HepG2 (cell line): ENCODE data around the gene ZACN. TPM values are rescaled to one million over a fixed set of nuclear protein-coding genes. Genes with fewer than 3 reads are reported as not detected.

Source experiments
- ATAC-seq: fragments of 200-7000 bp; cut with Tn5 transposase; 3 replicates; pipeline ENCODE4 v1.9.1; 2020; ENCODE audit warnings: mild to moderate bottlenecking, moderate library complexity
- BruUV-seq: library from RNA; stranded (reverse); fragments of 400-500 nt; replicated peaks from 2 replicates; lab custom pipeline; 2021; lab: Mats Ljungman, UMichigan
- CTCF ChIA-PET: fragments of 300-600 bp; formaldehyde crosslinking; extraction: SDS; loops from one replicate; lab custom pipeline; 2021; ENCODE audit warnings: low total read pairs, inconsistent platforms, low intra/inter-chr PET ratio; lab: Yijun Ruan, JAX
- POLR2A ChIA-PET: fragments of 350-600 bp; sonication (Branson Sonifier 250); formaldehyde crosslinking; loops from one replicate; lab custom pipeline; 2020; ENCODE audit warnings: antibody characterized with exemption, inconsistent platforms; lab: Yijun Ruan, JAX
- DNase-seq: peaks from one replicate; pipeline ENCODE4 v3.0.0-alpha.2; 2015; ENCODE audit warnings: low spot score
- FAIRE-seq: peaks from 3 replicates; lab custom pipeline; 2011; peaks lifted over from hg19 to GRCh38; lab: Jason Lieb, UNC
- H2AFZ ChIP-seq: one replicate; pipeline ENCODE4 v1.6.1; 2011; ENCODE audit warnings: low read length, inconsistent platforms
- H3K27ac ChIP-seq: fragments of 300-600 bp; 3 replicates; pipeline ENCODE4 v1.8.0; 2011; ENCODE audit warnings: mixed run types, mild to moderate bottlenecking, mixed read lengths, low read length, inconsistent platforms; ENCODE audit not compliant: insufficient read depth; ENCODE audit errors: extremely low read length
- H3K27me3 ChIP-seq, 2 experiments: fragments of 200-600 bp in 1 of 2; 2 replicates in 1 of 2; 3 replicates in 1 of 2; pipeline versions ENCODE4 v1.6.0 to v1.8.0; 2011; ENCODE audit warnings: low read length in 2 of 2, mild to moderate bottlenecking in 2 of 2, moderate library complexity in 2 of 2, inconsistent platforms in 1 of 2; ENCODE audit not compliant: insufficient read depth in 2 of 2, control insufficient read depth in 1 of 2
- H3K36me3 ChIP-seq, 2 experiments: fragments of 200-600 bp in 1 of 2; replicated peaks in 1 of 2; 2 replicates in 1 of 2; 3 replicates in 1 of 2; pipeline versions ENCODE4 v1.5.1 to v1.8.0; 2011; ENCODE audit warnings: low read length in 2 of 2, inconsistent platforms in 1 of 2; ENCODE audit not compliant: insufficient read depth in 2 of 2, control insufficient read depth in 1 of 2
- H3K4me1 ChIP-seq: 2 replicates; pipeline ENCODE4 v1.5.1; 2012; ENCODE audit warnings: low read length, inconsistent platforms; ENCODE audit not compliant: insufficient read depth
- H3K4me2 ChIP-seq: 2 replicates; pipeline ENCODE4 v1.6.0; 2011; ENCODE audit warnings: low read depth, low read length, inconsistent platforms
- H3K4me3 ChIP-seq, 3 experiments: fragments of 200-600 bp in 1 of 3; sonication (generic), shearing (Covaris generic) in 1 of 3; replicated peaks in 1 of 3; 2 replicates each; pipeline ENCODE4 v1.5.1; 2011 to 2016; ENCODE audit warnings: low read length in 3 of 3, inconsistent platforms in 2 of 3, low read depth in 2 of 3, mild to moderate bottlenecking in 2 of 3, control low read depth in 1 of 3, mixed read lengths in 1 of 3; ENCODE audit not compliant: insufficient read depth in 1 of 3
- H3K79me2 ChIP-seq: one replicate; pipeline ENCODE4 v1.6.1; 2011; ENCODE audit warnings: low read length, inconsistent platforms; ENCODE audit not compliant: insufficient read depth
- H3K9ac ChIP-seq: 2 replicates; pipeline ENCODE4 v1.6.0; 2011; ENCODE audit warnings: mild to moderate bottlenecking, low read depth, low read length, inconsistent platforms; ENCODE audit not compliant: insufficient read depth
- H3K9me3 ChIP-seq: 2 replicates; pipeline ENCODE4 v1.5.1; 2012; ENCODE audit warnings: mild to moderate bottlenecking, low read length
- H4K20me1 ChIP-seq: 2 replicates; pipeline ENCODE4 v1.6.0; 2011; ENCODE audit warnings: inconsistent platforms, mild to moderate bottlenecking, low read length, moderate library complexity; ENCODE audit not compliant: insufficient read depth
- KIAA2018 ChIP-seq: sonication (generic); formaldehyde crosslinking; IDR thresholded peaks from 2 replicates; pipeline ENCODE4 v1.5.0; 2020; ENCODE audit warnings: mild to moderate bottlenecking, missing genetic modification reagents, borderline replicate concordance
- RFXAP ChIP-seq: sonication (generic); formaldehyde crosslinking; IDR thresholded peaks from 2 replicates; pipeline ENCODE4 v1.4.0; 2020; ENCODE audit warnings: missing genetic modification reagents, borderline replicate concordance
- ZNF549 ChIP-seq: sonication (generic); formaldehyde crosslinking; IDR thresholded peaks from 2 replicates; pipeline ENCODE4 v1.5.0; 2020; ENCODE audit warnings: missing genetic modification reagents
- WGBS: methylation state at CpG from one replicate; pipeline ENCODE4 v1.1.6; 2017; ENCODE audit warnings: low lambda C conversion rate; 5-methylcytosine and 5-hydroxymethylcytosine counted together
- in situ Hi-C: cut with HindIII; loops from 2 replicates; pipeline ENCODE4 v1.10.0; 2017; ENCODE audit warnings: low pct_unique_long_range_greater_than_20kb; ENCODE audit not compliant: extremely low pct_ligation_motif_present
- intact Hi-C: fragments of 100-400 bp; cut with micrococcal nuclease; formaldehyde crosslinking; loops from one replicate; pipeline ENCODE4 v1.10.0; 2022; ENCODE audit not compliant: unreplicated experiment
- polyA plus RNA-seq, 8 experiments: library from polyadenylated mRNA; depleted of rRNA in 3 of 8; stranded (reverse) in 7 of 8; unstranded in 1 of 8; fragments of >200 nt; fragmentation: Illumina TruSeq in 4 of 8; extraction: Trizol in 4 of 8; gene quantifications; 2 replicates each; pipeline versions ENCODE4 v1.2.1 to v1.2.3, GENCODE V29; 2011 to 2016; ENCODE audit warnings: low read depth in 4 of 8, missing spikeins in 1 of 8, mixed read lengths in 1 of 8; ENCODE audit not compliant: insufficient read depth in 1 of 8
- total RNA-seq, 5 experiments: library from RNA; depleted of rRNA; stranded (reverse); fragments of >200 nt; fragmentation: Illumina TruSeq; extraction: Trizol; gene quantifications; 2 replicates each; pipeline ENCODE4 v1.2.3, GENCODE V29; 2016; ENCODE audit warnings: low read depth in 1 of 5
- TF ChIP-seq, protein P1 (sequence below): sonication (generic); formaldehyde crosslinking; IDR thresholded peaks from 2 replicates; pipeline ENCODE4 v1.4.0; 2020; ENCODE audit warnings: low read depth, mild to moderate bottlenecking, missing genetic modification reagents

ZACN gene
- total and polyA plus RNA-seq, 2 of the 13 experiments (the other 11 are each of a cell fraction or from before 2014, with no cell fraction given), result 0.11 to 0.15 TPM

GRCh38 chr17:76049239-76049638 lies 29.7 kb upstream of the ZACN start:
- Histone ChIP-seq H3K9ac (no peak overlapping the region), H3K9me3 (no peaks in the 10 kb centered on the region)
- no peak for DNase-seq
- POLR2A ChIA-PET, result interaction anchor here (0.6 kb wide), 1 partner anchor 438 kb away, joined by 4 read pairs; no protein-coding TSS in a partner anchor
- FAIRE-seq, result no peak
- TF ChIP-seq KIAA2018, result no peak
- no peak for TF ChIP-seq RFXAP (CRISPR knock-in tag)
- TF ChIP-seq, protein P1, sequence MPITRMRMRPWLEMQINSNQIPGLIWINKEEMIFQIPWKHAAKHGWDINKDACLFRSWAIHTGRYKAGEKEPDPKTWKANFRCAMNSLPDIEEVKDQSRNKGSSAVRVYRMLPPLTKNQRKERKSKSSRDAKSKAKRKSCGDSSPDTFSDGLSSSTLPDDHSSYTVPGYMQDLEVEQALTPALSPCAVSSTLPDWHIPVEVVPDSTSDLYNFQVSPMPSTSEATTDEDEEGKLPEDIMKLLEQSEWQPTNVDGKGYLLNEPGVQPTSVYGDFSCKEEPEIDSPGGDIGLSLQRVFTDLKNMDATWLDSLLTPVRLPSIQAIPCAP (CRISPR knock-in tag), result no peak
- TF ChIP-seq ZNF549 (CRISPR knock-in tag), result no peak
- TF ChIP-seq, all 625 proteins: peak for 0
- H3K4me1 ChIP-seq, result no peaks in the 10 kb centered on the region
- in situ Hi-C loops (no loop called here), intact Hi-C loops (no loop called here)
- H3K4me3 ChIP-seq, result no peak overlapping the region
- H2AFZ ChIP-seq, result no peak overlapping the region
- H3K27me3 ChIP-seq, result no peaks in the 10 kb centered on the region
- BruUV-seq, result no TSS peak
- no peaks in the 10 kb centered on the region; the same call in 1 of the 2 replicates for H4K20me1 ChIP-seq
- H3K27ac ChIP-seq, result no peak overlapping the region
- H3K36me3 ChIP-seq, result peaks cover 57 to 89% of the 10 kb centered on the region in 2 experiments
- no peak overlapping the region for H3K4me2 ChIP-seq
- no peak for ATAC-seq
- H3K79me2 ChIP-seq, result no peaks in the 10 kb centered on the region
- CTCF ChIA-PET, result no interaction called here
- 95% methylated on average over 3 of the region's 3 CpGs for WGBS
